Inflammatory macrophage treated with lipopolysaccharide for 1 hour (primary cell): ENCODE measurements around the gene RAP2C.
A peak's percentile ranks its signal among the peaks of the same experiment; 100 is the strongest.

Source experiments
- DNase-seq, 2 donors: peaks; one replicate each; pipeline ENCODE4 v3.0.0-alpha.2; 2020 to 2022

The RAP2C gene

DNA sequence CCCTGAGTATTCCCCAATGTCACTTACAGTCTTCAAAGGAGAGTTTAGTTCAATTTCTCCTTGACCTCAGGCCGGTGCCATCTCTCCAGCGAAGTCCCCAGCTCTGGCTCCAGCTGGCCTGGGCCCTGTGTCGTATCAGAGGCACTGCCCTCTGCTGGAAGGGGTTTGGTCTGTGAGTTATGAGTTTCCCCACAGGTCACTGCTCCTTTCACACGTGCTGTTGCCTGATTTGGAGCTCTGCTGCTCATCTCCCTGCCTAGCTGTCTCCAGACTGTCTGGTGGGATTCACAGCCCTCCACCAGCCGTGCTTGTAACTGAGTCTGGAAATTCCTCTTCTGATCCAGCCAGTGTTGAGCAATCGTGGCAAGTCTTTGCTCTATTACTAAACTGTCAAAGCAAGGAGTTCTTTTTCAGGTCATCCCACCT lies at the start of gene RAP2C:
Gene RAP2C, minus strand, starts transcription at position 105 of the 426 bp plus-strand sequence. CDS start 2,179 bp downstream, outside the sequence.
- peak; percentile 81 to 84 for DNase-seq

DNA sequence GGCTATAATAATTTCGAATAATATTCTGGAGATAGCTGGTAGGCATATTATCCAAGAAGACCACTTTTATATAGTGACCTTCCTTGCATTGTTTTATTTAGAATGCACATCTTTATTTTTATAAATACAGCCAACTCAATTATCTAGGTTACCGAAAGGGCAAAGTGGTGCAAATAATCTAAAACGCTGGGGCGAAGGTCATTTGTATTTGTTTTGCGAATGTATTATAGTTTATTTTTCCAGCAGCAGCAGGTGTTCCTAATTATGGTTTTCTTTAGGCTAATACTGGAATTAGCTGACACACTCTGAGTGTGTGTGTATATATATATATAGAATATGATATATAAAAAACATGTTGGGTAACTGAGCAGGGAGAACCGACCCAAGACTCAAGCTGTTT lies 48.1 kb upstream of the RAP2C start:
- no peak for DNase-seq

DNA sequence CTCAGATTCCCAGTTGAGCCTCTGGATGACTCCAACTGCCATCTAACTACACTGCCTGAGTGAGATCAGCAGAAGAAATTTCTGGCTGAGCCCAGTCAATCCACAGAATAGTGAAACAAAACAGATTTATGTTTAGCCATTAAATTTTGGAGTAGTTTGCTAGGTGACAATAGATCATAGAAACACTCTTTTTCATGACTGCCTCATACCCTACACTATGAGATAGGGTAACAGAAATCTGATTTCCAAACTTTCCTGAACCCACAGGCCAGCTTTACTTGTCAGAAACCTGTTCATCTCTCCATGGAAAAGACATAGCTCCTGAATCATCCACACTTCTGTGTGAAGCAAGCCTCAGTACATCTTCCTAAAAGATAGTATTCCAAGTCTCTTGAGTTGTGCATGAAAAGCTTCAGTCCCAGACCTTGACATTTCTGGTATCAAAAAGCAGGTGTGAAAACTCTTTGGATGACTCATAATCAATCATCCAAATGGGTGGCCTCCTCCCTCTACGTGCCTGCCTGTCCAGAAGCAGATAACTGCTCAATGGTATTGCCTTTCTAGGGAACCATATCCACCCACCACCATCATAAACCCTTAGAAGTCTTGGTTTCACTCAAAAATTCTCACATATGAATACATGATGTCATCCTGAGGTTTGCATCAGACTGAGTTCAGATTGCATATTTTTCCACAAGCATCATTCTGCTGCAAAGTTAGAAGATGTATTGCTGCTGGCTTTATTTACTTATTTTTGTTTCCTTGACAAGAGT lies 47.5 kb upstream of the RAP2C start:
- peak; percentile 4 to 15 for DNase-seq

- no peak for DNase-seq
Observed at GRCh38 chrX:132263127-132263526, 43.9 kb upstream of the RAP2C start.

GRCh38 chrX:132258509-132258908 lies 39.3 kb upstream of the RAP2C start:
- DNase-seq, result no peak

DNA sequence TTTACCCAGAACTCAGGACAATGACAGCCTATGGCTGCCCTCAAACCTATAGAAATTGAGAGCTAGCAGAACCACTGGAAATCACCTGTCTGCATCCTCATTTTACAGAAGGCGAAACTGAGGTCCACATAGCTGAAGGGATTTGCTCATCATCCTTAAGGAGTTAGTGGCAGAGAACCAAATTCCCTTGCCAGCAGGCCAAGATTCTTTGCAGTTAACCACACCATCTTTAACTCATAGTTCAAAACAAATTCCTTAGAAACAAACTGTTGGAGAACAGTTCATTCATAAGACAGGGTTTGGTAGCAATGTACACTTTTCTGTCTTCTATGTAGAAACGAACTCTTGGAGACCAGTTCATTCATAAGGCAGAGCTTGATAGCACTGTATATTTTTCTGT lies 37.9 kb upstream of the RAP2C start:
- no peak for DNase-seq

GRCh38 chrX:132236121-132236520 lies 16.9 kb upstream of the RAP2C start:
- DNase-seq, result no peak

DNA sequence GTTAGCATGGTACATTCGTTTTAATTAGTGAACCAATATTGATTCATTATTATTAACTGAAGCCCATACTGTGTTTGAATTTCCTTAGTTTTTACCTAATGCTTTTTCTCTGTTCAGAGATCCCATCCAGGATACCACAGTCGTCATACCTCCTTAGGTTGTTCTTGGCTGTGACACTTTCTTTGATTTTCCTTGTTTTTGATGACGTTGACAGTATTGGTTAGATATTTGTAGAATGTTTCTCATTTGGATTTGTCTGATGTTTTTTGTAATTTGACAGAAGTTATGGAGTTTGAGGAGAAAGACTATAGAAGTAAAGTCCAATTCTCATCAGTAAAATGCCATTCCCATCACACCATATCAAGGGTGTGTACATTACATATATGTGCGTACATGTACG lies 16.2 kb upstream of the RAP2C start:
- no peak for DNase-seq

GRCh38 chrX:132231587-132231986 lies 12.3 kb upstream of the RAP2C start:
- DNase-seq, result peak in 1 of 2 donors; percentile 20

DNA sequence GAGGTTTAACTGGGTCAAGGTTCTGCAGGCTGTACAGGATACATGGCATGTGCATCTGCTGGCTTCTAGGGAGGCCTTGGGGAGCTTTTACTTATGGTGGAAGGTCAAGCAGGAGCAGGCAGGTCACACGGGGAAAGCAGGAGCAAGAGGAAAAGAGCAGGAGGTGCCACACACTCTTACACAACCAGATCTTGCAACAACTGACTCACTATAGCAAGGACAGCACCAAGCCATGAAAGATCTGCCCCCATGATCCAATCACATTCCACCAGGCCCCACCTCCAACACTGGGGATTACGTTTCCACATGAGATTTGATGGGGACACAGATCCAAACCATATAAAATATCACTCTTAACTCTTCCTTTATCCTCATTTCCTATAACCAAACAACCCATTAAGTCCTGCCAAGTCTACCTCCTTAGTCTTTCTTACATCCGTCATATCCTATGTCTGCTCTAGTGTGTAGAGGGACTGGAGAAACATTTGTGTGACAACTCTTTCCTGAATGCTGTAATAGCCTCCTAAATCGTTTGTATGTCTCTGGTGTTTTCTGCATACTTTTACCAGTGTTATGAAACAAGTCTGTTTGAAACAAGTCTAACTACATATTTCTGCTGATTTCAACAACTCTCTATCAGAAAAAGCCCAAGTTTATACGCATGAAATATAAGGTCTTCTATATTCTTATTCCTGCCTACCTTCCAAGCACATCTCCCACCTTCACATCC lies 8.3 kb upstream of the RAP2C start:
- peak in 1 of 2 donors; percentile 28 for DNase-seq

DNA sequence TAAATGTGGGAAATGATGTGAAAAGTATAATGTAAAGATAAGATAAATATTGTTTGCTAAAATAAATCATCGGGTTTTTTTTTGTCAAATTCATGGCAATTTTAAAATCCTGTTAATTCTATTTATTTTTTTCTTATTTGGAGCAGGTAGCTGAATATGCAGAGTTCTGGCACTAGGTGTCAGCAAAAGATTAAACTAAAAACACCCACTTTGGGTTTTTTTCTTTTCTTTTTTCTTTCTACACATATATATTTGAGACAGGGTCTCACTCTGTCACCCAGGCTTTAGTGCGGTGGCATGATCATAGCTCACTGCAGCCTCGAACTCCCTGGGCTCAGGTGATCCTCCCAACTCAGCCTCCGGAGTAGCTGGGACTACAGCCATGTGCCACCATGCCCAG lies 6.9 kb upstream of the RAP2C start:
- DNase-seq, result no peak

- peak; percentile 72 to 81 for DNase-seq
Observed at GRCh38 chrX:132218100-132218812, 991 bp downstream of the RAP2C start.

DNA sequence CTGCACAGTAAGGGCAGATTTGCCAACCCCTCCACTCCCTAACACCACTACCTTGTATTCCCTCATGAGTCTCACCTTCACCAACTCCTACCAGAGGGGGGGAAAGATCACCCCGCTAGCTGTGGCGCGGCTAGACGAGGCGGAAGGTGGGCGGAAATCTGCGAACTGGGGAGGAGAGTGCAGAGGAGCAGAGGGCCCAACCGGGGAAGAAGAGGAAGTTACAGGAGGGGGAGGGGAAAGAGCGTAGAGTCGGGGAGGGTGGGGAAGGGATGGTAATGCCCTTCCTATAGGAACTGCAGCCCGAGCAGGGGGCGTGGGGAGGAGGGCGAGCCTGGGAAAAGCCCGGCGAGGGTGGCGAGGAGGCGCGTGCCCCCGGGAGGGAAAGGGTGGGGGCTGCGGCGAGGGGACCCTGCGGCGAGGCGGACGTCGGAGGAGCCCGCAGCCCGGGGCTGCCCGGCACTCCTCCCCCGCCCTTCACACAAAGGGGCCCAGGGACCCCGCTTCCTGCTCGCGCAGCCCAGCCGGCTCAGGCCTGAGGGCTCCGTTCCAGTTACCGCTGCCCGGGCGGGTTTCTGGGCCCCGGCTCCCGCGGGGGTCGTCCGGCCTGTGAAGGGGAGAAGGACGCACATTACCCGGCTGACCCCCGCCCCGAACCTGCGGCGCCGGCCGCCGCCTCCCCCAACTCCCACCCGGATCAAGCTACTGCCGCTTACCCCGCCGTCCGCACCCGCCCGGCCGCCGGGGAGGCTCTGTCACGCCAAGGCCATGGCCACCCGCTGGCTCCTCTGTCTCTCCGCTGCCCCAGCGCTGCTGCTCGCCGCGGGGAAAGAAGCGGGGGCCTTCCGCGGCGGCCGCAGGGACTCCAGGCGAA lies 1.8 kb downstream of the RAP2C start:
- peak; percentile 87 for DNase-seq

- DNase-seq, result peak in 1 of 2 donors; percentile 35
Observed at GRCh38 chrX:132216806-132217202, 2.4 kb downstream of the RAP2C start.

DNA sequence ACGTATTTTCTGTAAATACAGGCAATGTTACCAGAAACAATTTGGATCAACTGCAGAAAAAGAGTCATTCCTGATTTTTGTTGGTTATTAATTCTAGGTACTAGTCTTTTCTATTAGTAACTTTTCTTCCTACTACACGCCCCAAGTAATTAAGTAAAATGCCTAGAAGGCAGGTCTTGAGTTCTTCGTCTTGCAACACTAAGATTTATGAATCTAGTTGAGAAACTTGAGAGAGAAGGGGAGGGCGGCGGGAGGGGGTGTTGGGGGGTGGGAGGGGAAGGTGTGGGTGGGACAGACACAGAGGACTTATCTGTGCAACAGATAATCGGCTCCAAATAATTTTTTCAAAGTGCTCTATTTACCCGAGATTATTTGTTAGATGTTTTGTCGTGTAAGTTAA lies 3.0 kb downstream of the RAP2C start:
- peak in 1 of 2 donors; percentile 37 for DNase-seq

GRCh38 chrX:132214518-132214917 lies 4.7 kb downstream of the RAP2C start:
- DNase-seq, result no peak

- DNase-seq, result no peak
Observed at GRCh38 chrX:132209527-132209926, 9.7 kb downstream of the RAP2C start.

- DNase-seq, result no peak
Observed at GRCh38 chrX:132208422-132208821, 10.8 kb downstream of the RAP2C start.

GRCh38 chrX:132207996-132208395 lies 11.3 kb downstream of the RAP2C start:
- DNase-seq, result no peak

DNA sequence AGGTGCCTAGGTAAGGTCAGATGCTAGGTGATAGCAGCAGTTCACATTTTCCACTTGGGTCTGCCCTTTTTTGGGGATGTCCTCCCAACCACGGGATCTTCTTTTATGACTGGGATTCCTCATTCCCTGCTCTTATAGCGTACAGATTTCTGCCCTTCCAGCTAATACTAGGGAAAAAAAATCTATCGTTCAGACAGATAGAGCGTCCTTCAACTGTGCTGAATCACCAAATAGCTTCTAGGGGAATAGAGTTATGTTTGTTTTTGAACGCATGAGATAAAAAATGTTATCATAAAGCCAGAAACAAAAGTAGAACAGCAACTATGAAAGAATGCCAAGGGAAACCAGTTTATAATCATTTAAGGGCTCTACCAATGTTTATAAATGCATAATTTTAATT lies 13.0 kb downstream of the RAP2C start:
- DNase-seq, result no peak

DNA sequence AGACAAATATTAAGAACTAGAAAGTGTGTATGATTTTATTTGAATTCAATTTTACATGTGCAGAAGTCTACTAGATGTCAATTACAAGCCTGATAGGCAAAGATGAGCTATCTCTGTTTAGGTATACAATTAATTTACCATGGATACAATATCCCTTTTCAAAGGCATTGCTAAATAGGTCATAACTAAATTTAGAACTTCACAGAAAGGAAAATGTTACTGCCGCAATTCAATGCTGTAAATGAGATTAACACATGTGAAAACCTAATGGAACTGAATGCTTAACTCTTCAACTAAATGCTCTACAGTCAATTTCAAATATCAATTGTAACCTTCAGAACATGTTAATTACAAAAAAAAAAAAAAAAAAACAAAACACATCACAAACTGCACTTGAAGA lies 14.6 kb downstream of the RAP2C start:
- DNase-seq, result no peak

DNA sequence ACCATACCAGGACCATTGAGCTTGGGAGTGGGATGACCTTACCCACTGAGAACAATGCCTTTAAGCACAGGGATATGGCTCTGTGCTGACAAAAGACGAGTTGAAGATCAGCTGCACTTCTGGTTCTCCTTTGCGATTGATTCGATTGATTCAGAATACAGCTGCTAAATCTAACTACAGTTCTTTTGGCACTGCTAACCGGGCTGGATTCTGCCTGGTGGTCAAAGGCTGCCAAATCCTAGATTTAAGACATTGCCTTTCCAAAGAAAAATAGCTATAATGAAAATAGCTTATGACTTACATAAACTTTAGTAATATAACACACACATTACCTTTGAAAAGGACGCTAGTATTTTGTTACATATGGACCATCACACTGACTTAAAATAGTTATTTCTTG lies 18.3 kb downstream of the RAP2C start:
- no peak for DNase-seq

- no peak for DNase-seq
Observed at GRCh38 chrX:132199941-132200340, 19.3 kb downstream of the RAP2C start.
